Measurements from ENCODE around the gene DLG2.

DLG2 gene

DNA sequence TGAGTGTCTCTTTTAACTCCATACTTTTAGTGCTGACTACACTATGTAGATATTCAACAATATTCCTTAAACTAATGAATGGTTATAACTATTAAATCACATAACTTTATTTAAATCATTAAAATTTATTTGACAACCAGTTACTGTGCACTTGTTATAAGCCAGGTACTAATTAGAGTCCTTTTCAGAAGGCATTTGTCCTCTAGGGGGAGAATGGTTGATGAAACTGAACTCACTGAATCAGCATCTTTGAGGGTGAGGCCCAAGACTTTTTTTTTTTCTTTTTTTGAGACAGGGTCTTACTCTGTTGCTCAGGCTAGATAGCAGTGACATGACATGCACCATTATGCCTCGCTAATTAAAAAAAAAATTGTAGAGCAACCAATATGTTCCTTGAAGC is 1825.3 kb downstream of the DLG2 start:
- Histone ChIP-seq H3K4me1 (ENCODE audit: control insufficient read depth, insufficient read depth, low read length) (no peaks in the 10 kb centered on the region), H3K4me3 (ENCODE audit: low read depth, low read length) (no peak overlapping the region), H3K27me3 (ENCODE audit: control insufficient read depth, insufficient read depth, low read length) (no peaks in the 10 kb centered on the region), H3K9ac (ENCODE audit: low read length) (no peak overlapping the region), H3K36me3 (ENCODE audit: control insufficient read depth, insufficient read depth, low read length) (no peaks in the 10 kb centered on the region), H3K27ac (ENCODE audit: low read depth, low read length) (no peak overlapping the region), H3K9me3 (ENCODE audit: control insufficient read depth, insufficient read depth, low read depth, low read length) (no peaks in the 10 kb centered on the region)

DNA sequence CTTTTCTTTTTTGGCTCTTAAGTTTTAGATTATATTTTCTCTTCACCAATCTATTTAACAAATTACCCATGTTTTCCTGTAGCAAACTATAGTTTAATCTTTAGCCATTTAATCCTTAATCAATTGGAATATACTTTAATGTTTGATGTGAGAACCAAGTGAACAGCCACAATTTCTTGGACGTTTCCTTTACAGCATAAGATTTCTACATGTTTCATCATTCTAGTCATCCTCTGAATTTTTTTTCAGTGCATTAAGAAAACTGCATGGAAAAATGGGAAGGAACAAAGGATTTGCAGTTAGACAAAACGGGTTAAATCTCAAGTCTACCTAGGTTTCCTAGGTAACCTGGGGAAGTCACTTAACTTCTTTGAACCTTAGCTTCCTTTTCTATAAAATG is 1833.8 kb downstream of the DLG2 start:
- Histone ChIP-seq H3K4me3 (ENCODE audit: low read depth, low read length) (no peak overlapping the region), H3K4me1 (ENCODE audit: control insufficient read depth, insufficient read depth, low read length) (no peaks in the 10 kb centered on the region), H3K27ac (ENCODE audit: low read depth, low read length) (no peak overlapping the region), H3K36me3 (ENCODE audit: control insufficient read depth, insufficient read depth, low read length) (no peaks in the 10 kb centered on the region), H3K9me3 (ENCODE audit: control insufficient read depth, insufficient read depth, low read depth, low read length) (no peaks in the 10 kb centered on the region), H3K9ac (ENCODE audit: low read length) (no peak overlapping the region), H3K27me3 (ENCODE audit: control insufficient read depth, insufficient read depth, low read length) (no peaks in the 10 kb centered on the region)

DNA sequence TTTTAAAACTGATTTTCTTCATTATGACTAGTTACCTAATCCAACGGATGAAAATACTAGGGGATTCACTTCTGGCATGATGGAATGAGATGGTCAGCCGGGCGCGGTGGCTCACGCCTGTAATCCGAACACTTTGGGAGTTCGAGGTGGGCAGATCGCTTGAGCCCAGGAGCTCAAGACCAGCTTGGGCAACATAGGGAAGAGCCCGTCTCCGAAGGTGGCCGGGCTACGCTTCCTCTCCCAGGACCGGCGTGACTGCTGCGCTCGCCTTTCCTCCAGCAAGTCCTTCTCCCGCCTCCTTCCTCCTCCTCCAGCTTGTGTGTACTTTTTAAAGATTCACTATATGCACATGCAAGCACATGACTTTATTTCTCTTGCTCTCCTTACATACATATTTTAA is 1835.6 kb downstream of the DLG2 start:
- no peaks in the 10 kb centered on the region for H3K36me3 ChIP-seq (ENCODE audit: control insufficient read depth, insufficient read depth, low read length)
- H3K9me3 ChIP-seq (ENCODE audit: control insufficient read depth, insufficient read depth, low read depth, low read length) = no peaks in the 10 kb centered on the region
- no peaks in the 10 kb centered on the region for H3K27me3 ChIP-seq (ENCODE audit: control insufficient read depth, insufficient read depth, low read length)
- H3K9ac ChIP-seq (ENCODE audit: low read length) = no peak overlapping the region
- H3K4me1 ChIP-seq (ENCODE audit: control insufficient read depth, insufficient read depth, low read length) = no peaks in the 10 kb centered on the region
- no peak overlapping the region for H3K4me3 ChIP-seq (ENCODE audit: low read depth, low read length)
- no peak overlapping the region for H3K27ac ChIP-seq (ENCODE audit: low read depth, low read length)

DNA sequence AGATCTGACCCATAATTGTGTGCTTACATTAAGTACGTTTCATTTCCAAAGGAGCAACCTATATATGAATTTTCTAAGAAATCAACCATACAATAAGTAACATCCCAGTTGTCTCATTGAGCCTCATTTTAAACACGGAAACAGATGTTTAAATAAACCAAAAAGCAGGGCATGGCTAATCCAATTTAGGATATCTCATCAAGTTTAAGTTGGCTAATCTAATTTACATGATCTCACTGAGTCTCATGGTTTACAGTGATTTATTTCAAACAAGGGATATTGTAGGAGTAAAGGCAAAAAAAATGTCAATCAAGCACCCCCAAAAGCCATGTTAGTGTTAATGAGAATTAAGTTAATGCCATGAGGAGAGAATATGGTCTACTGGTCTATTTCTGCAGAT is 1841.2 kb downstream of the DLG2 start:
- no peaks in the 10 kb centered on the region for H3K36me3 ChIP-seq (ENCODE audit: control insufficient read depth, insufficient read depth, low read length)
- H3K4me3 ChIP-seq (ENCODE audit: low read depth, low read length) = no peak overlapping the region
- no peak overlapping the region for H3K9ac ChIP-seq (ENCODE audit: low read length)
- H3K27ac ChIP-seq (ENCODE audit: low read depth, low read length) = no peak overlapping the region
- no peaks in the 10 kb centered on the region for H3K27me3 ChIP-seq (ENCODE audit: control insufficient read depth, insufficient read depth, low read length)
- H3K4me1 ChIP-seq (ENCODE audit: control insufficient read depth, insufficient read depth, low read length) = no peaks in the 10 kb centered on the region
- H3K9me3 ChIP-seq (ENCODE audit: control insufficient read depth, insufficient read depth, low read depth, low read length) = no peaks in the 10 kb centered on the region

DNA sequence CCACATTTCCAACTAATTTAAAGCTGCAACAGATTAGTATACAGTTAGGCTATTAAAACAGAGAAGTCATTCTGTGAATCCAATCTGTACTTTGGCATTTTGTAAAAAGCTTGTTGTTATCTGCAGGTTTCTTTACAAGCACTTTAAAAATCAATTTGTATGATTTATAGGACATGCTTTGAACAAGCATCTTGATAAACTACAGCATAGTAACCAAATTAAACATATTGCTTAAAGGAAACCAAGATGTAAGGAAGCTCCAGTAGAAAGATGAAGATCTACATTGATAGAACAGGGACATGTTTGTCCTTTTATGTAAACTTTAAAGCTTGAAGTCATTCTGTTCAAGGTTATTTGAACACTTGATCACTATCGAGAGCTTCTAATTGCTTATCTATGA is 1842.7 kb downstream of the DLG2 start:
- Histone ChIP-seq H3K27ac (ENCODE audit: low read depth, low read length) (no peak overlapping the region), H3K4me3 (ENCODE audit: low read depth, low read length) (no peak overlapping the region), H3K4me1 (ENCODE audit: control insufficient read depth, insufficient read depth, low read length) (no peaks in the 10 kb centered on the region), H3K36me3 (ENCODE audit: control insufficient read depth, insufficient read depth, low read length) (no peaks in the 10 kb centered on the region), H3K27me3 (ENCODE audit: control insufficient read depth, insufficient read depth, low read length) (no peaks in the 10 kb centered on the region), H3K9me3 (ENCODE audit: control insufficient read depth, insufficient read depth, low read depth, low read length) (no peaks in the 10 kb centered on the region), H3K9ac (ENCODE audit: low read length) (no peak overlapping the region)

DNA sequence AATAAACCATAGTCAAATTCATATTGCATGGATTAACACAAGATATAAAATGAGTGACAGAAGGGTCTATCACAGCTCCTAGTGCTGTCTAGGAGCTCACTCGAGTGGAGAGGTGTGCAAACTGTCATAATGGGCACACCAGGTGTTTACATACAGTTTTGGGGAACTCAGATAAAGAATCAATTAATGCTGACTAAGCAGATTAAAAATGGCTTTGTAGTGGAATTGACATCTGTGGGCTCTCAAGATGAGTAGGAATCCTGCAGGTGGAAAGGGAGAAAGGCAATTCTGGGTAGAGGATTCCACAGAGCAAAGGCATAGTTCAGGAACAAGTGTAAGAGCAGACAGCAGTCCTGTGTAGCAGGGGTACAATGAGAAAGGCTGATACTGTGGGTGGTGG is 1844.8 kb downstream of the DLG2 start:
- Histone ChIP-seq H3K27me3 (ENCODE audit: control insufficient read depth, insufficient read depth, low read length) (no peaks in the 10 kb centered on the region), H3K27ac (ENCODE audit: low read depth, low read length) (no peak overlapping the region), H3K4me1 (ENCODE audit: control insufficient read depth, insufficient read depth, low read length) (no peaks in the 10 kb centered on the region), H3K4me3 (ENCODE audit: low read depth, low read length) (no peak overlapping the region), H3K9ac (ENCODE audit: low read length) (no peak overlapping the region), H3K9me3 (ENCODE audit: control insufficient read depth, insufficient read depth, low read depth, low read length) (no peaks in the 10 kb centered on the region), H3K36me3 (ENCODE audit: control insufficient read depth, insufficient read depth, low read length) (no peaks in the 10 kb centered on the region)

DNA sequence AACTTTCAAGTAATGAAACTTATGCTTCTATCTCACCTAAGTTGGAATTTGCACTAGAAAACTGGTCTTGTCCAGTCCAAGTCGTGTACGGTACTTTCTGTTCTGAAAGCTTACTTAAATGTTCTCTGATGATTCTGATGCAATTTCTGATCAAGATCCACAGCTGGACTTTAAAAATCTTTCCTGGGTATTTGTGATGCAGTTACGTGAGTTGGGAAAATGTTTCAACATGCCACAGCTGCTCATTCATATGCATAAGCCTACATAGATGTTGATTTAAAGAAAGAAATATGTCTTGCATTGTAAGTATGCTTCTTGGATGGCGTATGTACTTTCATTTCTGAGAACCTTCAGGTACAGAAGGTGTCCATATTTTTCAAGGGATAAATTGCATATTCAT is 1847.3 kb downstream of the DLG2 start:
- Histone ChIP-seq H3K4me1 (ENCODE audit: control insufficient read depth, insufficient read depth, low read length) (no peaks in the 10 kb centered on the region), H3K27ac (ENCODE audit: low read depth, low read length) (no peak overlapping the region), H3K36me3 (ENCODE audit: control insufficient read depth, insufficient read depth, low read length) (no peaks in the 10 kb centered on the region), H3K27me3 (ENCODE audit: control insufficient read depth, insufficient read depth, low read length) (no peaks in the 10 kb centered on the region), H3K9me3 (ENCODE audit: control insufficient read depth, insufficient read depth, low read depth, low read length) (no peaks in the 10 kb centered on the region), H3K4me3 (ENCODE audit: low read depth, low read length) (no peak overlapping the region), H3K9ac (ENCODE audit: low read length) (no peak overlapping the region)

DNA sequence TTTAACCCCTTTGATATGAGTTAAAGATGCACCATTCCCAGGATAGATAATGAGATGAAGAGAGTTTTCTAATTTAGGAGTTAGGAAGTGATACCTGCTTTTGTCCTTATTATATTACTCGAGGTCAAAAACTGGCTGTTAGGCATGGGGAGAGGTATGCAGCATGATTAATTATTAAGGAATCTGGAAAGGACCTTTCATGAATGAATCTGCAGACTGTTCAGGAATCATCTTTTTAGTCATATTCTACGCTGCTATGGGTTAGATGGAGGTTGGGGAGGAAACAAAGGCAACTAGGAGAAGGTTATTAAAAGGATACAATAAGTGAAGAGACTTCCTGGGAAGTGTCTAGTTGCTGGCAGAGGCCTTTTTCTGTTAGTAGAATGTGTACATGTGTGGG is 1848.5 kb downstream of the DLG2 start:
- H3K27me3 ChIP-seq (ENCODE audit: control insufficient read depth, insufficient read depth, low read length) = no peaks in the 10 kb centered on the region
- no peak overlapping the region for H3K27ac ChIP-seq (ENCODE audit: low read depth, low read length)
- H3K4me3 ChIP-seq (ENCODE audit: low read depth, low read length) = no peak overlapping the region
- no peak overlapping the region for H3K9ac ChIP-seq (ENCODE audit: low read length)
- H3K4me1 ChIP-seq (ENCODE audit: control insufficient read depth, insufficient read depth, low read length) = peaks cover 3% of the 10 kb centered on the region; the same call in 1 of the 2 replicates
- no peaks in the 10 kb centered on the region for H3K36me3 ChIP-seq (ENCODE audit: control insufficient read depth, insufficient read depth, low read length)
- no peaks in the 10 kb centered on the region for H3K9me3 ChIP-seq (ENCODE audit: control insufficient read depth, insufficient read depth, low read depth, low read length)

DNA sequence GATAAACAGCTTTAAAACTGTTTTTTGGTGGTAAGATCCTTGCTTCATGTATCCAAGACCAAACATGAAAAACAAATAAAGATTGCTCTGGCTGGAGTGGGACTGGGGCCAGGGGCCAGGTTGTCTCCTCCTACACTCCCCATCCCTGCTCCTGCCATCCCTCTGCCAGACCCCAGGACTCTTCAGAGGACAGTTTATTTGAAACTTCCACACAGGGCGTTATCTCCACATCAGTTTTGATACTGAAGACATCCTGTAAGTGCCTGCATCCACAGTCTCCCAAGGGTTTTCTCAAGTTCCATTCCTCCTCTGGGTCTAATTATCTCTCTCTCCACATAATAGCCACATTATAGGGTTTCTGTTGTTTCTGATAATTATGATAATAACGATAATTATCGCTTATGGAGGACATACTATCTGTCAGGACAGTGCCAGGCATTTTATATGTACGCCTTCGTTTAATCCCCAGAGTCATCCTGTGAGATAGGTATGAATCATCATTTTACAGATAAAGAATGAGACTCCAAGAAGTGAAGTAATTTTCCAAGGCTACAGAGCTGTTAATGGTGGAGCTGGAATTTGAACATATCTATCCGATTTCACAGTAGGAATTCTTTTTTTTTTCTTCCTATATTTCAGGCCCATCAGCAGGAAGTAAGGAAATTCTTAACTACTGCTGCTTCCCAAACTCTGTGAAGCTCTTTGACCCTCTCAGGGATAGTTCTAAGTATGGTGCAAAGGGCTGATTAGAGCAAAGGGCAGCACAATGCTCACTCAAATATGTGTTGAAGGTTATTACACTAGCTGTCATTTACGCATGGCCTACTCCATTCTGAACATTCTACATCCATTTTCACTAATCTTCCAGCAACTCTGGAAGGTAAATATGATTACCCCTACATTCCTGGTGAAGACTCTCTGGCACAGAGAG is 1852.9 kb downstream of the DLG2 start:
- H3K9ac ChIP-seq (ENCODE audit: low read length) = no peak overlapping the region
- no peaks in the 10 kb centered on the region for H3K36me3 ChIP-seq (ENCODE audit: control insufficient read depth, insufficient read depth, low read length)
- no peaks in the 10 kb centered on the region for H3K9me3 ChIP-seq (ENCODE audit: control insufficient read depth, insufficient read depth, low read depth, low read length)
- H3K27ac ChIP-seq (ENCODE audit: low read depth, low read length) = no peak overlapping the region
- H3K27me3 ChIP-seq (ENCODE audit: control insufficient read depth, insufficient read depth, low read length) = no peaks in the 10 kb centered on the region
- peaks cover 7% of the 10 kb centered on the region; the same call in 1 of the 2 replicates for H3K4me1 ChIP-seq (ENCODE audit: control insufficient read depth, insufficient read depth, low read length)
- H3K4me3 ChIP-seq (ENCODE audit: low read depth, low read length) = no peak overlapping the region

DNA sequence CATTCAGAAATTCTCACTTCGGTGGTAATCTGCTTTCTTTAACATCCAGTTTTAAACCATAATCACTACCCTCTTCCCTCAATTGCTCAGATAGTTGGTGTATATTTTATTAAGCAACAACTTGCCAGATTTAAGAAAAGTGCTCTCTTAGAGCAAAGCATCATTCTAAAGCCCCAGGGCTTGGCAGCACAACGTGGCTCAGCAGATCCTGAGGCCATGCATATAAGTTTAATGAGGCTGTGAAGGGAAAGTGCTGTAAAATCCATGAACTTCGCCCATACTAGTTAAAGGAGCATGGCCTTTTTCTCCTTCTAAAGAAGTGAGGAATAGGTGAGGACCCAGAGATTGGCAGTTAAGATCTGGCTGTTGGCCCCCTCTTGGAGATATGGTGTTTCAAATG is 1858.7 kb downstream of the DLG2 start:
- Histone ChIP-seq H3K4me3 (ENCODE audit: low read depth, low read length) (no peak overlapping the region), H3K9ac (ENCODE audit: low read length) (no peak overlapping the region), H3K9me3 (ENCODE audit: control insufficient read depth, insufficient read depth, low read depth, low read length) (no peaks in the 10 kb centered on the region), H3K36me3 (ENCODE audit: control insufficient read depth, insufficient read depth, low read length) (no peaks in the 10 kb centered on the region), H3K27ac (ENCODE audit: low read depth, low read length) (no peak overlapping the region), H3K27me3 (ENCODE audit: control insufficient read depth, insufficient read depth, low read length) (no peaks in the 10 kb centered on the region), H3K4me1 (ENCODE audit: control insufficient read depth, insufficient read depth, low read length) (peaks cover 4% of the 10 kb centered on the region; the same call in 1 of the 2 replicates)

DNA sequence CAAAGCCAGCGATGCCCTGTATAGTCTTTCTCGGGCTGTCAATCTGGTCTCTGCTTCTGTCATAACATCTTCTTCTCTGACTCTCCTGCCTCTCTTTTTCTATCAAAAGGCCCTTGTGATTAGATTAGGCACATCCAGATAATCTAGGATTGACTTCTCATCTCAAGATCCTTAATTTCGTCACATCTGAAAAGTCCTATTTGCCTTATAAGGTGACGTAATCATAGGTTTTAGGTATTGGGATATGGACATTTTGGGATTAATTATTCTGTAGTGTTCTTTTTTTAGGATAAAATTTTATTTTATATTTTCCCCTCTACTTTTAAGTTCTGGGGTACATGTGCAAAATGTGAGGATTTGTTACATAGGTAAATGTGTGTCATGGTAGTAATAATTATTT is 1860.2 kb downstream of the DLG2 start:
- no peaks in the 10 kb centered on the region for H3K36me3 ChIP-seq (ENCODE audit: control insufficient read depth, insufficient read depth, low read length)
- no peak overlapping the region for H3K9ac ChIP-seq (ENCODE audit: low read length)
- H3K4me1 ChIP-seq (ENCODE audit: control insufficient read depth, insufficient read depth, low read length) = peaks cover 4% of the 10 kb centered on the region; the same call in 1 of the 2 replicates
- no peak overlapping the region for H3K27ac ChIP-seq (ENCODE audit: low read depth, low read length)
- no peaks in the 10 kb centered on the region for H3K27me3 ChIP-seq (ENCODE audit: control insufficient read depth, insufficient read depth, low read length)
- H3K4me3 ChIP-seq (ENCODE audit: low read depth, low read length) = no peak overlapping the region
- H3K9me3 ChIP-seq (ENCODE audit: control insufficient read depth, insufficient read depth, low read depth, low read length) = no peaks in the 10 kb centered on the region

Data from HUES6 (cell line).